HG03442 (cell line): Measurements from ENCODE around the gene GLT1D1.

Source experiments
- ATAC-seq: cut with Tn5 transposase; IDR thresholded peaks from one replicate; pipeline ENCODE4 v1.9.1; 2021; ENCODE audit warnings: mild to moderate bottlenecking, moderate library complexity; ENCODE audit not compliant: unreplicated experiment

The GLT1D1 gene

GRCh38 chr12:128959901-128960300 lies 106.6 kb downstream of the GLT1D1 start:
- no peak for ATAC-seq

GRCh38 chr12:128961308-128961902 lies 108.1 kb downstream of the GLT1D1 start:
- ATAC-seq = no peak

- ATAC-seq = no peak
These were observed 108.7 kb downstream of the GLT1D1 start for GRCh38 chr12:128961957-128962356.

- no peak for ATAC-seq
These were observed 113.0 kb downstream of the GLT1D1 start for GRCh38 chr12:128966203-128966810.

- no peak for ATAC-seq
These were observed 115.4 kb downstream of the GLT1D1 start for GRCh38 chr12:128968668-128969067.

GRCh38 chr12:128969480-128970055 lies 116.3 kb downstream of the GLT1D1 start:
- peak; percentile 90 for ATAC-seq

GRCh38 chr12:128970110-128970509 lies 116.8 kb downstream of the GLT1D1 start:
- ATAC-seq = no peak

- no peak for ATAC-seq
These were observed 117.7 kb downstream of the GLT1D1 start for GRCh38 chr12:128970941-128971340.

GRCh38 chr12:128971802-128972201 lies 118.5 kb downstream of the GLT1D1 start:
- ATAC-seq = no peak

GRCh38 chr12:128973883-128974681 lies 120.8 kb downstream of the GLT1D1 start:
- ATAC-seq = no peak

- no peak for ATAC-seq
These were observed 121.6 kb downstream of the GLT1D1 start for GRCh38 chr12:128974881-128975280.

- no peak for ATAC-seq
These were observed 123.0 kb downstream of the GLT1D1 start for GRCh38 chr12:128976120-128976738.

- no peak for ATAC-seq
These were observed 124.2 kb downstream of the GLT1D1 start for GRCh38 chr12:128977441-128977840.

- ATAC-seq = no peak
These were observed 124.8 kb downstream of the GLT1D1 start for GRCh38 chr12:128978067-128978466.

- no peak for ATAC-seq
These were observed 127.3 kb downstream of the GLT1D1 start for GRCh38 chr12:128980623-128981022.

GRCh38 chr12:128981971-128982533 lies 128.8 kb downstream of the GLT1D1 start:
- ATAC-seq = no peak

GRCh38 chr12:128982933-128983332 lies 129.7 kb downstream of the GLT1D1 start:
- no peak for ATAC-seq

GRCh38 chr12:128983371-128983770 lies 130.1 kb downstream of the GLT1D1 start:
- ATAC-seq = no peak

GRCh38 chr12:128986957-128987356 lies 133.7 kb downstream of the GLT1D1 start:
- ATAC-seq = no peak

GRCh38 chr12:128989287-128989686 lies 136.0 kb downstream of the GLT1D1 start:
- ATAC-seq = no peak

- ATAC-seq = no peak
These were observed 138.4 kb downstream of the GLT1D1 start for GRCh38 chr12:128991716-128992115.
